Ureter (tissue), 1 donor: ENCODE data around the gene RAD9A. TPM values are rescaled to one million over a fixed set of nuclear protein-coding genes. Genes with fewer than 3 reads are reported as not detected.

ENCODE experiments used
- DNase-seq: peaks from one replicate; pipeline ENCODE4 v3.0.0-alpha.2; 2020; ENCODE audit warnings: low spot score
- total RNA-seq: library from RNA; stranded (reverse); gene quantifications from one replicate; pipeline ENCODE4 v1.2.4, GENCODE V29; 2023
- donor health status: DM: yes; HTN: yes; CAD: no.

Gene RAD9A
- total RNA-seq, 1 donor from 2014 or later, result 26.1 TPM

GRCh38 chr11:67373648-67374570 is 17.9 kb upstream of the RAD9A start:
- DNase-seq, result peak; percentile 73

- no peak for DNase-seq
Observed at GRCh38 chr11:67374571-67375281, 17.1 kb upstream of the RAD9A start.

GRCh38 chr11:67375320-67376055 is 16.3 kb upstream of the RAD9A start:
- DNase-seq, result no peak

GRCh38 chr11:67376063-67376820 is 15.5 kb upstream of the RAD9A start:
- no peak for DNase-seq

GRCh38 chr11:67376873-67377808 is 14.6 kb upstream of the RAD9A start:
- no peak for DNase-seq

- DNase-seq, result no peak
Observed at GRCh38 chr11:67378544-67378943, 13.2 kb upstream of the RAD9A start.

GRCh38 chr11:67379061-67380058 is 12.4 kb upstream of the RAD9A start:
- DNase-seq, result no peak

GRCh38 chr11:67381244-67381972 is 10.4 kb upstream of the RAD9A start:
- no peak for DNase-seq

- DNase-seq, result peak; percentile 86
Observed at GRCh38 chr11:67382276-67383136, 9.3 kb upstream of the RAD9A start.

GRCh38 chr11:67384851-67385366 is 6.9 kb upstream of the RAD9A start:
- DNase-seq, result no peak

GRCh38 chr11:67387069-67387468 is 4.7 kb upstream of the RAD9A start:
- no peak for DNase-seq

GRCh38 chr11:67387518-67387917 is 4.3 kb upstream of the RAD9A start:
- no peak for DNase-seq

GRCh38 chr11:67389477-67389876 is 2.3 kb upstream of the RAD9A start:
- no peak for DNase-seq

GRCh38 chr11:67390947-67391303 is 861 bp upstream of the RAD9A start:
- DNase-seq, result no peak

- no peak for DNase-seq
Observed at GRCh38 chr11:67392183-67392715, 463 bp downstream of the RAD9A start.

- no peak for DNase-seq
Observed at GRCh38 chr11:67393437-67393836, 1.7 kb downstream of the RAD9A start.

GRCh38 chr11:67393990-67394389 is 2.2 kb downstream of the RAD9A start:
- no peak for DNase-seq
